ENCODE measurements around the gene MRPL20.

MRPL20 gene

GRCh38 chr1:1422465-1423244 lies 15.6 kb upstream of the MRPL20 start:
- 0 out of 2 replicates have a peak, but pooled peaks cover 3% of the 10 kb centered on the region for H3K4me1 ChIP-seq
- H3K36me3 ChIP-seq: no peaks in the 10 kb centered on the region
- H3K4me3 ChIP-seq (ENCODE audit: low read depth, low read length): no peak overlapping the region
- no peaks in the 10 kb centered on the region for H3K9me3 ChIP-seq
- no peaks in the 10 kb centered on the region for H3K27me3 ChIP-seq
- no peak for DNase-seq
- TF ChIP-seq, protein P1, sequence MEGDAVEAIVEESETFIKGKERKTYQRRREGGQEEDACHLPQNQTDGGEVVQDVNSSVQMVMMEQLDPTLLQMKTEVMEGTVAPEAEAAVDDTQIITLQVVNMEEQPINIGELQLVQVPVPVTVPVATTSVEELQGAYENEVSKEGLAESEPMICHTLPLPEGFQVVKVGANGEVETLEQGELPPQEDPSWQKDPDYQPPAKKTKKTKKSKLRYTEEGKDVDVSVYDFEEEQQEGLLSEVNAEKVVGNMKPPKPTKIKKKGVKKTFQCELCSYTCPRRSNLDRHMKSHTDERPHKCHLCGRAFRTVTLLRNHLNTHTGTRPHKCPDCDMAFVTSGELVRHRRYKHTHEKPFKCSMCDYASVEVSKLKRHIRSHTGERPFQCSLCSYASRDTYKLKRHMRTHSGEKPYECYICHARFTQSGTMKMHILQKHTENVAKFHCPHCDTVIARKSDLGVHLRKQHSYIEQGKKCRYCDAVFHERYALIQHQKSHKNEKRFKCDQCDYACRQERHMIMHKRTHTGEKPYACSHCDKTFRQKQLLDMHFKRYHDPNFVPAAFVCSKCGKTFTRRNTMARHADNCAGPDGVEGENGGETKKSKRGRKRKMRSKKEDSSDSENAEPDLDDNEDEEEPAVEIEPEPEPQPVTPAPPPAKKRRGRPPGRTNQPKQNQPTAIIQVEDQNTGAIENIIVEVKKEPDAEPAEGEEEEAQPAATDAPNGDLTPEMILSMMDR (IDR thresholded peaks at IDR 0.05; ENCODE audit: low read depth, low read length): no peak

- Histone ChIP-seq H3K9me3 (no peaks in the 10 kb centered on the region), H3K27me3 (no peaks in the 10 kb centered on the region), H3K36me3 (no peaks in the 10 kb centered on the region), H3K4me1 (0 out of 2 replicates have a peak, but pooled peaks cover 3% of the 10 kb centered on the region), H3K4me3 (ENCODE audit: low read depth, low read length) (no peak overlapping the region)
- DNase-seq: no peak
- TF ChIP-seq, protein P1 (IDR thresholded peaks at IDR 0.05; ENCODE audit: low read depth, low read length): no peak
These were observed 14.9 kb upstream of the MRPL20 start for GRCh38 chr1:1421907-1422464.

DNA sequence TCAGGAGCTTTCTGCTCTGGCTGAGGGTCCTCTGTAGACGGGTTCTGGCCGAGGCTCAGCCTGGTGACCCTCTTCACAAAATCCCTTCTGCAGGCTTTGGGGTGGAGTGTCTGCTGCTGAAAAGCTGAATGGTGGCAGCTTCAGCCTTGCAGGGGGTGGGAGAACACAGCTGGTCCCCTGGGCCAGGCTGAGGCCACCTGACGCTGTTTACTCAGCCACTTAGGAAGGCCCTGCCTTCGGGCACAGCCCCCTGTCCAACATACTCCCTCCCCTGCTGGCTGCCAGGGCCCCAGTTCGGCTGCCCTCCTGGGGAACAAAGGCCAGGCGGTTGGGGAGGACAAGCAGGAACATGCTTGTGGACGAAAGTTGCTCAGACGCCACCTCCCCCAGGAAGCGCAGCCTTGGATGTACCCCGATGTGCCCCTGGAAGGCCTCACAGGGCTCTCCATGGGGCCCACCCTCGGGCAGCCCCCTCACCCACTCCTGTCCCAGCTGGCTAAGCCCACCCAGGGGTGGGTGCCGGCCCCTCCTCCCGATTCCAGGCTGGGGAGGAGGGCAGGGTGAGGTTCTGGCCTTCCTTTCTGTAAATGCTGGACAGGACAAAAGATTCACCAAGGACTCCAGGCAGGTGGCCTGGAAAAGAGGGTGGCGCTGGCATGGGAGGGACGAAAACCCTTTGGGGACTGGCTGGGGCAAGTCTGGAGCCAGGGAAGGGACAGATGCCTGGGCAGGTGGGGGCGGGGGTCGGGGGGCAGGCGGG lies 14.2 kb upstream of the MRPL20 start, which contains the start of gene ANKRD65:
Gene ANKRD65, minus strand, starts transcription at position 130 of the 760 bp plus-strand sequence. CDS start 271 bp downstream, outside the sequence.
- H3K9me3 ChIP-seq: no peaks in the 10 kb centered on the region
- no peak for DNase-seq
- H3K4me1 ChIP-seq: 0 out of 2 replicates have a peak, but pooled peaks cover 3% of the 10 kb centered on the region
- H3K4me3 ChIP-seq (ENCODE audit: low read depth, low read length): no peak within 1 kb of the TSS
- H3K27me3 ChIP-seq: no peaks in the 10 kb centered on the region
- TF ChIP-seq, protein P1 (IDR thresholded peaks at IDR 0.05; ENCODE audit: low read depth, low read length): no peak
- no peaks in the 10 kb centered on the region for H3K36me3 ChIP-seq

DNA sequence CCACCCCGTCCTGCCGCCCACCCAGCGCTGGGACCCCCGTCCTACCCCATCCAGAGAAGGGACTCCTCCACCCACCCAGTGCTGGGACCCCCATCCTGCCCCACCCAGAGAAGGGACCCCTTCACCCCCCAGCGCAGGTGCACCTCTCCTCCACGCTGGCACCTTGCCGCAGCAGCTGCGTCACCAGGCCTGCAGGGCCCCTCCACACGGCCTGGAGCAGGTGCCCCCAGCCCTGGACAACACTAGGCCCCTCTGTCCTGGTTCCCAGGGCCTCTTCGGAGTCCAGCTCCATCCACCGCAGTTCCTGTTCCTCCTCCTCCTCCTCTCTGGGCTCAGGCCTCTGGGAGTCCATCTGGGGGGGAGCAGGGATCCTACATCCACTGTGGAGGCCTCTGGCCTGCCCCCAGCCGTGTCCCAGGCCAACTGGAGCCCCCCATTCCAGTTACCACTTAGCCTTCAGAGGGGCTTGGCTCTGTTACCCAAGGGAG lies 13.6 kb upstream of the MRPL20 start:
- TF ChIP-seq, protein P1 (IDR thresholded peaks at IDR 0.05; ENCODE audit: low read depth, low read length): no peak
- Histone ChIP-seq H3K9me3 (no peaks in the 10 kb centered on the region), H3K27me3 (no peaks in the 10 kb centered on the region), H3K36me3 (no peaks in the 10 kb centered on the region), H3K4me1 (0 out of 2 replicates have a peak, but pooled peaks cover 3% of the 10 kb centered on the region), H3K4me3 (ENCODE audit: low read depth, low read length) (no peak overlapping the region)
- no peak for DNase-seq

DNA sequence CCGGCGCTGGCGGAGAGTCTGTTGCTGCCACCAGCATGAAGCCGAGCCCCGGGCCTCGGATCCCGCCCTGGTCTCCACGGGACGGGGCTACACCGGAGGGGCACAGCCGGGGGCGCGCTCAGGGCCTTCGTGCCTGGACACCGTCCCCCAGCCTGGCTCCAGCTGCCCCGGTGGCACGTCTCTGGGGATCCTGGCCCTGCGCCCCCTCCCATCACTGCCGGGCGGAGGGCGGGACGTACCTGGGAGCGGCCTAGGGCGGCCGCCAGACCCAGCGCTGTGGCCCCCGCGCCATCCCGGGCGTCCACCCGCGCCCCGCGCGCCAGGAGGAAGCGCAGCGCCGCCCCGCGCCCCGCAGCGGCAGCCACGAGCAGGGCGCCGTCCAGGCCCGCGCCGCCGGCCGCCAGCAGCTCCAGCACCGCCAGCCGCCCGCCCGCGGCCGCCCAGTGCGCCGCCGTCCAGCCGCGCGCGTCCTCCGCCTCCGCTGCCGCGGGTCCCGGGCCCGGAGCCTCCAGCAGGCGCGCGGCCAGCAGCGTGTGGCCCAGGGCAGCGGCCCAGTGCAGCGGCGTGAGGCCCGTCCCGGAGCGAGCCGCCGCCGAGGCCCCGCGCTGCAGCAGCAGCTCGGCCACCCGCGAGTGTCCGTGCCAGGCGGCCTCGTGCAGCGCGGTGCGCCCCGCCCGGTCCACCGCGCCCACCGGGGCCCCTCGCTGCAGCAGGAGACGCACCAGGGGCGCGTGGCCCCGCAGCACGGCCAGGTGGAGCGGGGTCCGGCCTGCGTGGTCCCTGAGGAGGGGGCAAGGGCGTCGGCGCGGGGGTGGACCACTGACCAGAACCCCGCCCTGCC lies 12.9 kb upstream of the MRPL20 start:
- Histone ChIP-seq H3K36me3 (no peaks in the 10 kb centered on the region), H3K27me3 (no peaks in the 10 kb centered on the region), H3K4me1 (0 out of 2 replicates have a peak, but pooled peaks cover 3% of the 10 kb centered on the region), H3K9me3 (no peaks in the 10 kb centered on the region), H3K4me3 (ENCODE audit: low read depth, low read length) (no peak overlapping the region)
- DNase-seq: no peak
- TF ChIP-seq, protein P1 (IDR thresholded peaks at IDR 0.05; ENCODE audit: low read depth, low read length): no peak
